K562 (cell line): Measurements from ENCODE around the gene ZSCAN26. TPM values are rescaled to one million over a fixed set of nuclear protein-coding genes. Genes with fewer than 3 reads are reported as not detected.

ENCODE experiments used
- BCOR ChIP-seq: fragments of 450-650 bp; IDR thresholded peaks from 2 replicates; pipeline ENCODE4 v1.6.1; 2016
- CSDE1 ChIP-seq, 2 experiments: fragments of 450-650 bp; IDR thresholded peaks; 2 replicates each; pipeline ENCODE4 v1.6.1; 2016; ENCODE audit warnings: mild to moderate bottlenecking in 1 of 2
- DIDO1 ChIP-seq: fragments of 450-650 bp; IDR thresholded peaks from 2 replicates; pipeline ENCODE4 v1.6.1; 2016; ENCODE audit warnings: low read depth, missing biosample characterization, missing genetic modification characterization
- FOXA3 ChIP-seq, 2 experiments: fragments of 450-650 bp in 1 of 2; sonication (generic) in 1 of 2; formaldehyde crosslinking; IDR thresholded peaks in 1 of 2; conservative IDR thresholded peaks in 1 of 2; 2 replicates each; pipeline versions ENCODE4 v1.4.0 to v1.8.0; 2020 to 2022; ENCODE audit warnings: mild to moderate bottlenecking in 2 of 2, missing genetic modification reagents in 1 of 2
- GTF2F1 ChIP-seq: IDR thresholded peaks from 2 replicates; pipeline ENCODE4 v1.6.1; 2011; ENCODE audit warnings: low read depth, low read length, improper control_type of control experiment
- HNRNPUL1 ChIP-seq: fragments of 200-400 bp; formaldehyde crosslinking; IDR thresholded peaks from 2 replicates; pipeline ENCODE4 v1.6.1; 2017; ENCODE audit warnings: low read length
- NFIC ChIP-seq: fragments of 450-650 bp; IDR thresholded peaks from 2 replicates; pipeline ENCODE4 v1.6.1; 2017; ENCODE audit warnings: mild to moderate bottlenecking, inconsistent platforms
- NRF1 ChIP-seq, 2 experiments: fragments of 450-650 bp; IDR thresholded peaks in 1 of 2; conservative IDR thresholded peaks in 1 of 2; 2 replicates each; pipeline ENCODE4 v1.6.1; 2014; ENCODE audit warnings: mild to moderate bottlenecking in 2 of 2
- PHF8 ChIP-seq: fragments of 200-600 bp; sonication (generic); IDR thresholded peaks from 2 replicates; pipeline ENCODE4 v1.6.1; 2012; ENCODE audit warnings: mixed run types, mild to moderate bottlenecking, inconsistent platforms, low read length, moderate library complexity, borderline replicate concordance
- POLR2AphosphoS5 ChIP-seq: IDR thresholded peaks from 2 replicates; pipeline ENCODE4 v1.6.1; 2011; ENCODE audit warnings: mild to moderate bottlenecking, low read depth, low read length, moderate library complexity; ENCODE audit not compliant: control insufficient read depth, insufficient read depth
- RAD21 ChIP-seq, 2 experiments: fragments of 250-450 bp in 1 of 2; fragments of 450-650 bp in 1 of 2; sonication (Bioruptor Pico) in 1 of 2; formaldehyde crosslinking in 1 of 2; IDR thresholded peaks in 1 of 2; conservative IDR thresholded peaks in 1 of 2; 2 replicates each; pipeline versions ENCODE4 v1.4.0 to v1.8.0; 2020 to 2022; ENCODE audit warnings: mild to moderate bottlenecking in 2 of 2, moderate library complexity in 1 of 2
- SP2 ChIP-seq: IDR thresholded peaks from 2 replicates; pipeline ENCODE4 v1.6.1; 2011; ENCODE audit warnings: mild to moderate bottlenecking, low read depth, low read length, moderate library complexity; ENCODE audit not compliant: poor library complexity, severe bottlenecking; ENCODE audit errors: extremely low read depth
- TBL1XR1 ChIP-seq, 2 experiments: IDR thresholded peaks; 2 replicates each; pipeline ENCODE4 v1.6.1; 2012; ENCODE audit warnings: improper control_type of control experiment in 2 of 2, low read length in 2 of 2, mild to moderate bottlenecking in 1 of 2
- ZBTB49 ChIP-seq: sonication (generic); formaldehyde crosslinking; IDR thresholded peaks from 2 replicates; pipeline ENCODE4 v1.8.0; 2022; ENCODE audit warnings: missing genetic modification reagents, mild to moderate bottlenecking, borderline replicate concordance
- ZC3H11A ChIP-seq: IDR thresholded peaks from 2 replicates; pipeline ENCODE4 v1.6.1; 2012; ENCODE audit warnings: low read depth, low read length, improper control_type of control experiment
- ZFPM2 ChIP-seq: fragments of 250-450 bp; sonication (Bioruptor Pico); IDR thresholded peaks from 2 replicates; pipeline ENCODE4 v1.5.1; 2022; ENCODE audit warnings: mild to moderate bottlenecking
- ZNF134 ChIP-seq: fragments of 250-450 bp; sonication (Bioruptor Pico); conservative IDR thresholded peaks from 2 replicates; pipeline ENCODE4 v1.4.0; 2020
- ZNF23 ChIP-seq: fragments of 250-450 bp; sonication (Bioruptor Pico); IDR thresholded peaks from 2 replicates; pipeline ENCODE4 v1.4.0; 2020; ENCODE audit warnings: mild to moderate bottlenecking
- ZNF3 ChIP-seq: fragments of 250-450 bp; sonication (Bioruptor Pico); IDR thresholded peaks from 2 replicates; pipeline ENCODE4 v1.5.0; 2021; ENCODE audit warnings: mild to moderate bottlenecking, moderate library complexity
- ZNF408 ChIP-seq: fragments of 250-450 bp; sonication (Bioruptor Pico); IDR thresholded peaks from 2 replicates; pipeline ENCODE4 v1.4.0; 2020; ENCODE audit warnings: low read depth, mild to moderate bottlenecking, moderate library complexity
- polyA plus RNA-seq, 8 experiments: library from polyadenylated mRNA; depleted of rRNA in 4 of 8; stranded (reverse) in 5 of 8; unstranded in 3 of 8; fragments of >200 nt; fragmentation: Nextera tagmentation in 2 of 8; fragmentation: Illumina TruSeq in 1 of 8; extraction: Ambion mirVana in 2 of 8; extraction: Trizol in 1 of 8; gene quantifications; 2 replicates each; pipeline versions ENCODE4 v1.2.1 to v1.2.3, GENCODE V29; 2011 to 2014; ENCODE audit warnings: inconsistent platforms in 1 of 8, missing spikeins in 1 of 8
- total RNA-seq, 7 experiments: library from RNA; depleted of rRNA in 6 of 7; stranded (reverse); fragments of >200 nt in 6 of 7; fragmentation: Illumina TruSeq in 2 of 7; extraction: Trizol in 2 of 7; gene quantifications; 2 replicates each; pipeline versions ENCODE4 v1.2.1 to v1.2.3, GENCODE V29; 2011 to 2021; ENCODE audit warnings: low replicate concordance in 1 of 7
- TF ChIP-seq, protein P1 (sequence below), 3 experiments: fragments of 200-800 bp in 1 of 3; sonication (Bioruptor generic) in 1 of 3; sonication (generic) in 1 of 3; formaldehyde crosslinking in 1 of 3; IDR thresholded peaks; 2 replicates each; pipeline versions ENCODE4 v1.6.1 to v1.8.0; 2016 to 2022; ENCODE audit warnings: mild to moderate bottlenecking in 2 of 3, missing compliant biosample characterization in 2 of 3, missing genetic modification characterization in 2 of 3, missing genetic modification reagents in 1 of 3
- TF ChIP-seq, protein P2 (sequence below): sonication (generic); formaldehyde crosslinking; IDR thresholded peaks from 2 replicates; pipeline ENCODE4 v1.8.0; 2023; ENCODE audit warnings: mild to moderate bottlenecking, missing genetic modification reagents

ZSCAN26 gene
- total and polyA plus RNA-seq, 9 of the 15 experiments (the other 6 are each of a cell fraction or from before 2014, with no cell fraction given) = 5.9 to 14.2 (median 10.5) TPM

- TF ChIP-seq ZFPM2 (CRISPR knock-in tag) = no peak
- TF ChIP-seq NFIC = peak; percentile 59
- TF ChIP-seq NRF1 (conservative IDR thresholded peaks at IDR 0.05 in 1 of 2, IDR thresholded peaks at IDR 0.05 in 1 of 2) = 0 out of 4 replicates have a peak, but pooled peaks of 1 of the 2 experiments have one; percentile 29
- no peak for TF ChIP-seq ZNF408
- 0 out of 2 replicates have a peak, but pooled peaks have one; percentile 32 for TF ChIP-seq ZBTB49 (CRISPR knock-in tag)
- 0 out of 2 replicates have a peak, but pooled peaks have one; percentile 59 for TF ChIP-seq GTF2F1
- TF ChIP-seq ZNF23 (CRISPR knock-in tag) = peak; percentile 4; the same call in 1 of the 2 replicates
- 0 out of 4 replicates have a peak, but pooled peaks of 1 of the 2 experiments have one; percentile 48 for TF ChIP-seq CSDE1 (IDR thresholded peaks at IDR 0.05)
- TF ChIP-seq RAD21 (CRISPR knock-in tag; conservative IDR thresholded peaks at IDR 0.05 in 1 of 2, IDR thresholded peaks at IDR 0.05 in 1 of 2) = peak; percentile 35 to 38
- TF ChIP-seq, protein P1, sequence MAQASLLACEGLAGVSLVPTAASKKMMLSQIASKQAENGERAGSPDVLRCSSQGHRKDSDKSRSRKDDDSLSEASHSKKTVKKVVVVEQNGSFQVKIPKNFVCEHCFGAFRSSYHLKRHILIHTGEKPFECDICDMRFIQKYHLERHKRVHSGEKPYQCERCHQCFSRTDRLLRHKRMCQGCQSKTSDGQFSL (CRISPR knock-in tag; IDR thresholded peaks at IDR 0.05) = no peak
- TF ChIP-seq, protein P1 (tag; IDR thresholded peaks at IDR 0.05) = no peak; a peak in 1 of 4 replicates
- TF ChIP-seq DIDO1 (tag) = peak; percentile 98
- peak; percentile 98 for TF ChIP-seq SP2
- TF ChIP-seq PHF8 = peak; percentile 72; the same call in 1 of the 2 replicates
- TF ChIP-seq ZC3H11A = no peak
- TF ChIP-seq TBL1XR1 (IDR thresholded peaks at IDR 0.05; ENCODE audit: low read length in 2 of 2) = peak in 1 of 2 experiments; percentile 52; a peak in 2 of 4 replicates
- peak in 1 of 2 experiments; percentile 35; a peak in 1 of 4 replicates for TF ChIP-seq FOXA3 (CRISPR knock-in tag; conservative IDR thresholded peaks at IDR 0.05 in 1 of 2, IDR thresholded peaks at IDR 0.05 in 1 of 2)
- TF ChIP-seq HNRNPUL1 = no peak
- TF ChIP-seq ZNF3 (CRISPR knock-in tag) = no peak
- TF ChIP-seq POLR2AphosphoS5 = peak; percentile 63; the same call in 1 of the 2 replicates
- no peak for TF ChIP-seq ZNF134
- TF ChIP-seq, protein P2, sequence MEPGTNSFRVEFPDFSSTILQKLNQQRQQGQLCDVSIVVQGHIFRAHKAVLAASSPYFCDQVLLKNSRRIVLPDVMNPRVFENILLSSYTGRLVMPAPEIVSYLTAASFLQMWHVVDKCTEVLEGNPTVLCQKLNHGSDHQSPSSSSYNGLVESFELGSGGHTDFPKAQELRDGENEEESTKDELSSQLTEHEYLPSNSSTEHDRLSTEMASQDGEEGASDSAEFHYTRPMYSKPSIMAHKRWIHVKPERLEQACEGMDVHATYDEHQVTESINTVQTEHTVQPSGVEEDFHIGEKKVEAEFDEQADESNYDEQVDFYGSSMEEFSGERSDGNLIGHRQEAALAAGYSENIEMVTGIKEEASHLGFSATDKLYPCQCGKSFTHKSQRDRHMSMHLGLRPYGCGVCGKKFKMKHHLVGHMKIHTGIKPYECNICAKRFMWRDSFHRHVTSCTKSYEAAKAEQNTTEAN (CRISPR knock-in tag) = 0 out of 2 replicates have a peak, but pooled peaks have one; percentile 33
- TF ChIP-seq BCOR = peak; percentile 85
These were observed 14.7 kb upstream of the ZSCAN26 start, which contains the start of gene ZKSCAN4 (continued) for GRCh38 chr6:28252009-28252975.
